Astrocyte (in vitro differentiated cells and primary cell): Measurements from ENCODE around the gene RPS14.

Experiments
- CTCF ChIP-seq: IDR thresholded peaks from 2 replicates; pipeline ENCODE4 v1.5.1; 2011; ENCODE audit warnings: low read depth, mild to moderate bottlenecking, inconsistent platforms, low read length, moderate library complexity; ENCODE audit not compliant: insufficient read depth
- EZH2 ChIP-seq: IDR thresholded peaks from 2 replicates; pipeline ENCODE4 v1.6.1; 2012; ENCODE audit warnings: mild to moderate bottlenecking, low read length, inconsistent platforms; ENCODE audit not compliant: insufficient read depth

- TF ChIP-seq CTCF (no peak), EZH2 (no peak)
These were observed 45.0 kb downstream of the RPS14 start for GRCh38 chr5:150404535-150404934.
